Activated CD8-positive, alpha-beta T cell treated with anti-CD3 and anti-CD28 coated beads for 36 hours (primary cell): Measurements from ENCODE around the gene HMCN2. TPM values are rescaled to one million over a fixed set of nuclear protein-coding genes. Genes with fewer than 3 reads are reported as not detected.

Source experiments
- ATAC-seq: fragments of 200-7000 bp; cut with Tn5 transposase; one replicate; pipeline ENCODE4 v1.10.0; 2021; ENCODE audit warnings: mild to moderate bottlenecking, moderate library complexity
- CTCF ChIA-PET: fragments of 350-600 bp; sonication (Branson Sonifier 250); formaldehyde crosslinking; loops from one replicate; lab custom pipeline; 2021; ENCODE audit warnings: antibody characterized with exemption; lab: Charles Lee
- POLR2A ChIA-PET: fragments of 350-600 bp; sonication (Branson Sonifier 250); formaldehyde crosslinking; loops from one replicate; lab custom pipeline; 2021; ENCODE audit warnings: antibody characterized with exemption; lab: Charles Lee
- DNase-seq: peaks from one replicate; pipeline ENCODE4 v3.0.0-alpha.2; 2020
- H3K27ac Mint-ChIP-seq: one replicate; pipeline ENCODE4 v1.8.0; 2021; ENCODE audit warnings: mild to moderate bottlenecking, mixed read lengths
- H3K27me3 Mint-ChIP-seq: one replicate; pipeline ENCODE4 v1.8.0; 2021; ENCODE audit warnings: mixed read lengths
- H3K36me3 Mint-ChIP-seq: one replicate; pipeline ENCODE4 v1.8.0; 2021; ENCODE audit warnings: low read depth, mixed read lengths
- H3K4me1 Mint-ChIP-seq: one replicate; pipeline ENCODE4 v1.8.0; 2021; ENCODE audit warnings: low read depth, mixed read lengths
- H3K4me3 Mint-ChIP-seq: one replicate; pipeline ENCODE4 v1.8.0; 2021; ENCODE audit warnings: mild to moderate bottlenecking, moderate library complexity, mixed read lengths
- H3K9me3 Mint-ChIP-seq: one replicate; pipeline ENCODE4 v1.8.0; 2021; ENCODE audit warnings: mixed read lengths
- CTCF ChIP-seq: fragments of 200-600 bp; IDR thresholded peaks from one replicate; pipeline ENCODE4 v1.8.0; 2022; ENCODE audit warnings: antibody characterized with exemption, mild to moderate bottlenecking
- intact Hi-C: fragments of 100-400 bp; cut with micrococcal nuclease; formaldehyde crosslinking; loops from one replicate; pipeline ENCODE4 v1.10.0; 2022
- total RNA-seq, 2 experiments: library from RNA; stranded (reverse); gene quantifications; one replicate each; pipeline ENCODE4 v1.2.3, GENCODE V29; 2021

HMCN2 gene
- total RNA-seq, 2 experiments from 2014 or later, result not detected

GRCh38 chr9:130358928-130359327 is 93.4 kb downstream of the HMCN2 start:
- DNase-seq (no peak), ATAC-seq (no peak)
- ChIA-PET CTCF (no interaction called here), POLR2A (no interaction called here)
- H3K4me1 Mint-ChIP-seq, result no peaks in the 10 kb centered on the region
- intact Hi-C loops, result no loop called here
- H3K27ac Mint-ChIP-seq, result no peak overlapping the region
- no peaks in the 10 kb centered on the region for H3K27me3 Mint-ChIP-seq
- H3K36me3 Mint-ChIP-seq, result no peaks in the 10 kb centered on the region
- H3K4me3 Mint-ChIP-seq, result no peak overlapping the region
- no peak for TF ChIP-seq CTCF
- H3K9me3 Mint-ChIP-seq, result no peaks in the 10 kb centered on the region

GRCh38 chr9:130359819-130360218 is 94.3 kb downstream of the HMCN2 start:
- no peaks in the 10 kb centered on the region for H3K27me3 Mint-ChIP-seq
- H3K4me1 Mint-ChIP-seq, result no peaks in the 10 kb centered on the region
- no peak overlapping the region for H3K4me3 Mint-ChIP-seq
- no peaks in the 10 kb centered on the region for H3K9me3 Mint-ChIP-seq
- no peak for ATAC-seq
- TF ChIP-seq CTCF, result no peak
- H3K27ac Mint-ChIP-seq, result no peak overlapping the region
- intact Hi-C loops, result no loop called here
- no peak for DNase-seq
- ChIA-PET CTCF (no interaction called here), POLR2A (no interaction called here)
- H3K36me3 Mint-ChIP-seq, result no peaks in the 10 kb centered on the region

GRCh38 chr9:130360672-130361071 is 95.1 kb downstream of the HMCN2 start:
- DNase-seq (no peak), ATAC-seq (no peak)
- POLR2A ChIA-PET, result no interaction called here
- TF ChIP-seq CTCF, result no peak
- CTCF ChIA-PET, result no interaction called here
- no peaks in the 10 kb centered on the region for H3K9me3 Mint-ChIP-seq
- H3K27ac Mint-ChIP-seq, result no peak overlapping the region
- intact Hi-C loops, result no loop called here
- H3K4me1 Mint-ChIP-seq, result no peaks in the 10 kb centered on the region
- H3K36me3 Mint-ChIP-seq, result no peaks in the 10 kb centered on the region
- H3K4me3 Mint-ChIP-seq, result no peak overlapping the region
- H3K27me3 Mint-ChIP-seq, result peaks cover 2% of the 10 kb centered on the region

- H3K4me1 Mint-ChIP-seq, result no peaks in the 10 kb centered on the region
- CTCF ChIA-PET, result no interaction called here
- H3K36me3 Mint-ChIP-seq, result no peaks in the 10 kb centered on the region
- peaks cover 2% of the 10 kb centered on the region for H3K27me3 Mint-ChIP-seq
- H3K4me3 Mint-ChIP-seq, result no peak overlapping the region
- no peak overlapping the region for H3K27ac Mint-ChIP-seq
- POLR2A ChIA-PET, result no interaction called here
- ATAC-seq (no peak), DNase-seq (no peak)
- no peak for TF ChIP-seq CTCF
- intact Hi-C loops, result no loop called here
- no peaks in the 10 kb centered on the region for H3K9me3 Mint-ChIP-seq
Observed at GRCh38 chr9:130361873-130362362, 96.4 kb downstream of the HMCN2 start.

GRCh38 chr9:130362691-130363090 is 97.1 kb downstream of the HMCN2 start:
- Mint-ChIP-seq H3K27ac (no peak overlapping the region), H3K27me3 (peaks cover 2% of the 10 kb centered on the region), H3K9me3 (no peaks in the 10 kb centered on the region), H3K36me3 (no peaks in the 10 kb centered on the region), H3K4me1 (no peaks in the 10 kb centered on the region), H3K4me3 (no peak overlapping the region)
- POLR2A ChIA-PET, result no interaction called here
- intact Hi-C loops, result no loop called here
- no peak for TF ChIP-seq CTCF
- DNase-seq (no peak), ATAC-seq (no peak)
- CTCF ChIA-PET, result no interaction called here
